BE2C (cell line): ENCODE data around the gene ANKS6.

Experiments used
- DNase-seq: peaks from one replicate; pipeline ENCODE4 v3.0.0-alpha.2; 2020
- H3K27me3 ChIP-seq: fragments of 250-450 bp; sonication (Bioruptor Pico); 2 replicates; pipeline ENCODE4 v1.5.1; 2020; ENCODE audit warnings: mild to moderate bottlenecking
- H3K36me3 ChIP-seq: fragments of 250-450 bp; sonication (Bioruptor Pico); 2 replicates; pipeline ENCODE4 v1.5.1; 2020; ENCODE audit warnings: mild to moderate bottlenecking
- H3K4me1 ChIP-seq: fragments of 250-450 bp; sonication (Bioruptor Pico); 2 replicates; pipeline ENCODE4 v1.5.1; 2020
- H3K4me3 ChIP-seq: 2 replicates; pipeline ENCODE4 v1.5.1; 2011; ENCODE audit warnings: low read depth, low read length
- H3K9me3 ChIP-seq: fragments of 250-450 bp; sonication (Bioruptor Pico); 2 replicates; pipeline ENCODE4 v1.5.1; 2020
- CTCF ChIP-seq: IDR thresholded peaks from 2 replicates; pipeline ENCODE4 v1.5.1; 2012; ENCODE audit warnings: mild to moderate bottlenecking, low read depth, low read length

ANKS6 gene

GRCh38 chr9:98807070-98807813, 10.9 kb upstream of the ANKS6 start, which contains the start of gene GALNT12:
TSS of gene GALNT12 (plus strand) at chr9:98807670. CDS start at chr9:98807699, 29 bp downstream.
- H3K9me3 ChIP-seq = no peaks in the 10 kb centered on the region
- H3K36me3 ChIP-seq = no peaks in the 10 kb centered on the region
- H3K27me3 ChIP-seq = peaks cover 63% of the 10 kb centered on the region
- no peak for TF ChIP-seq CTCF
- no peaks in the 10 kb centered on the region for H3K4me1 ChIP-seq
- no peak within 1 kb of the TSS for H3K4me3 ChIP-seq
- DNase-seq = no peak

- no peaks in the 10 kb centered on the region for H3K4me1 ChIP-seq
- H3K36me3 ChIP-seq = no peaks in the 10 kb centered on the region
Observed at GRCh38 chr9:98806394-98807035, 10.2 kb upstream of the ANKS6 start.

DNA sequence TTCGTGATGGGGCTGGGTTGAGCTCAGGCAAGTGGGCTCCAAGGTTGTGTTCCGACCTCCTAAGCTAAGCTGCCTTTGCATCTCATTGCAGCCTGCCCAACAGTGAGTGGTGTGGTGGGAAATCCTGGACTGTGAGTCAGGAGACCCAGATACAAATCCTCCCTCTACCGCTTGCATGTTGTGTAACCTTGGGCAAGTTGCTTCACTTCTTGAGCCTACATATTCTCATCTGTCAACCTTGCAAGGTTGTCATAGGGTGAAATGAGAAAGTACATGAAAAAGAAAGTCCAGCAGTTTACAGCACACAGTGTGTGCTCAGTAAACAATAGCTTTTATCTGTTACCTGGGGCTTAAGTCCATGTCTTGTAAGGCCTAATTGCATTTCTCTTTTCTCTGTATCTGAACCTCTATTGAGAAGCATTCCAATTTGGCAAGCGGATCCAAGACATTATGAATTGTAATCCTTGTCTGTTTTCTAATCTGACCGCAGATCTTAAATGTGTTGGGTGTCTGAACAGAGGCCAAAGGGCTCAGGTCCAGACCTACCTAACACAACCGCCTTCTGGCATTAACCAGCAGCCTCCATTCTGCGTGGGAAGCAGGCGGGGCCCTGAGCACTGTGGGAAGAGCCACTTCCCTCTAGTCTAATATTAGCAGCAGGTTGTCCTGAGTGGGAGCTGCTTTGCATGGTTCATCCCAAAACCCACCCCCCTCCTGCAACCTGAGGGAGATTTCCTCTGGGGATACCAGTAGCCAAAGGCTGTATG, 9.3 kb upstream of the ANKS6 start:
- H3K4me3 ChIP-seq = no peak overlapping the region
- no peaks in the 10 kb centered on the region for H3K36me3 ChIP-seq
- peaks cover 63% of the 10 kb centered on the region for H3K27me3 ChIP-seq
- H3K4me1 ChIP-seq = no peaks in the 10 kb centered on the region
- H3K9me3 ChIP-seq = no peaks in the 10 kb centered on the region
- DNase-seq = no peak
- TF ChIP-seq CTCF = no peak

More at GRCh38 chr9:98806394-98807035, 10.2 kb upstream of the ANKS6 start:
- no peak for TF ChIP-seq CTCF
- Histone ChIP-seq H3K27me3 (peaks cover 63% of the 10 kb centered on the region), H3K9me3 (no peaks in the 10 kb centered on the region), H3K4me3 (no peak overlapping the region)
- no peak for DNase-seq

DNA sequence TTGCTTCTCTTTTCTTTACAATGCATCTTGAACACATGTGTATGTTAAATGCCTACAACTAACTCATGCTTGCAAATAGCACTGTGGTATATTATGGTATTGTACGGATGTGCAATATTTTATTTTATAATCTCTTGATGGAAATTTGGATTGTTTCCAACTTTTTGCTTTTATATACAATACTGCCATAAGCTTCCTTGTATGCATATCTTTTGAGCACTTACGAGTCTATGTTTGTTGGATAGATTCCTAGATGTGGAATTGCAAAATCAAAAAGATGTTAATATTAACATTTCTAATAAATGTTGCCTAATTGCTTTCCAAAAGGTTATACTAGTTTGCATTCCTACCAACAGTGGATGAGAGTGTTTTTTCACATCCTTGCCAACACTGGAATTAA, 7.7 kb upstream of the ANKS6 start:
- Histone ChIP-seq H3K36me3 (no peaks in the 10 kb centered on the region), H3K4me1 (no peaks in the 10 kb centered on the region), H3K4me3 (no peak overlapping the region), H3K27me3 (peaks cover 59% of the 10 kb centered on the region), H3K9me3 (no peaks in the 10 kb centered on the region)
- no peak for DNase-seq
- TF ChIP-seq CTCF = no peak

- H3K4me1 ChIP-seq = no peaks in the 10 kb centered on the region
- no peak for DNase-seq
- H3K27me3 ChIP-seq = peaks cover 38% of the 10 kb centered on the region
- H3K4me3 ChIP-seq = no peak overlapping the region
- no peak for TF ChIP-seq CTCF
- H3K36me3 ChIP-seq = no peaks in the 10 kb centered on the region
- H3K9me3 ChIP-seq = peaks cover 4% of the 10 kb centered on the region; the same call in 1 of the 2 replicates
Observed at GRCh38 chr9:98801969-98802371, 5.6 kb upstream of the ANKS6 start.
